Mesenchymal stem cell (in vitro differentiated cells and primary cell): ENCODE measurements around the gene FOXA2.

ENCODE experiments used
- DNase-seq: peaks from one replicate; pipeline ENCODE4 v3.0.0-alpha.2; 2013
- H2AFZ ChIP-seq: one replicate; pipeline ENCODE4 v1.6.1; 2013; ENCODE audit warnings: low read depth, mild to moderate bottlenecking, control low read depth, inconsistent platforms, low read length, moderate library complexity
- H2AK5ac ChIP-seq: 2 replicates; pipeline ENCODE4 v1.6.1; 2013; ENCODE audit warnings: low read length, moderate library complexity, mild to moderate bottlenecking, inconsistent platforms; ENCODE audit not compliant: severe bottlenecking
- H2BK120ac ChIP-seq: one replicate; pipeline ENCODE4 v1.6.1; 2013; ENCODE audit warnings: low read depth, mild to moderate bottlenecking, inconsistent platforms, low read length, moderate library complexity
- H2BK12ac ChIP-seq, 2 experiments: one replicate each; pipeline ENCODE4 v1.6.1; 2013; ENCODE audit warnings: inconsistent platforms in 2 of 2, low read length in 2 of 2, mild to moderate bottlenecking in 2 of 2, moderate library complexity in 2 of 2, control low read depth in 1 of 2
- H2BK15ac ChIP-seq: one replicate; pipeline ENCODE4 v1.6.1; 2013; ENCODE audit warnings: mild to moderate bottlenecking, low read depth, inconsistent platforms; ENCODE audit not compliant: poor library complexity, severe bottlenecking
- H2BK5ac ChIP-seq: 2 replicates; pipeline ENCODE4 v1.6.1; 2013; ENCODE audit warnings: low read depth, mild to moderate bottlenecking, low read length, control low read depth, inconsistent platforms; ENCODE audit not compliant: poor library complexity, severe bottlenecking
- H3K14ac ChIP-seq, 2 experiments: one replicate each; pipeline ENCODE4 v1.6.1; 2013; ENCODE audit warnings: inconsistent platforms in 2 of 2, low read length in 2 of 2, control low read depth in 1 of 2, mild to moderate bottlenecking in 1 of 2, moderate library complexity in 1 of 2
- H3K18ac ChIP-seq, 2 experiments: one replicate each; pipeline ENCODE4 v1.6.1; 2013; ENCODE audit warnings: inconsistent platforms in 2 of 2, low read length in 2 of 2, control low read depth in 1 of 2, low read depth in 1 of 2, mild to moderate bottlenecking in 1 of 2
- H3K23ac ChIP-seq, 2 experiments: one replicate each; pipeline ENCODE4 v1.6.1; 2013; ENCODE audit warnings: inconsistent platforms in 2 of 2, low read length in 2 of 2, mild to moderate bottlenecking in 2 of 2, moderate library complexity in 2 of 2, control low read depth in 1 of 2
- H3K27ac ChIP-seq: 2 replicates; pipeline ENCODE4 v1.5.1; 2013; ENCODE audit warnings: mild to moderate bottlenecking, moderate library complexity, low read length, control low read depth, inconsistent platforms; ENCODE audit not compliant: poor library complexity, severe bottlenecking
- H3K27me3 ChIP-seq, 2 experiments: 2 replicates each; pipeline versions ENCODE4 v1.6.1 to v1.7.0; 2013; ENCODE audit warnings: low read length in 2 of 2, mild to moderate bottlenecking in 2 of 2, moderate library complexity in 2 of 2, control low read depth in 1 of 2, inconsistent platforms in 1 of 2; ENCODE audit not compliant: control insufficient read depth in 1 of 2, insufficient read depth in 1 of 2
- H3K36me3 ChIP-seq, 2 experiments: 2 replicates each; pipeline versions ENCODE4 v1.6.1 to v1.7.0; 2013; ENCODE audit warnings: low read length in 2 of 2, control low read depth in 1 of 2, inconsistent platforms in 1 of 2, low read depth in 1 of 2, mild to moderate bottlenecking in 1 of 2; ENCODE audit not compliant: insufficient read depth in 2 of 2, control insufficient read depth in 1 of 2
- H3K4ac ChIP-seq, 2 experiments: one replicate each; pipeline ENCODE4 v1.6.1; 2013; ENCODE audit warnings: inconsistent platforms in 2 of 2, low read length in 2 of 2, mild to moderate bottlenecking in 2 of 2, moderate library complexity in 2 of 2, control low read depth in 1 of 2, low read depth in 1 of 2
- H3K4me1 ChIP-seq: 2 replicates; pipeline ENCODE4 v1.6.1; 2013; ENCODE audit warnings: low read depth, low read length, control low read depth; ENCODE audit not compliant: control insufficient read depth, insufficient read depth
- H3K4me2 ChIP-seq: 2 replicates; pipeline ENCODE4 v1.6.1; 2013; ENCODE audit warnings: low read length, mild to moderate bottlenecking, inconsistent platforms; ENCODE audit not compliant: poor library complexity, severe bottlenecking
- H3K4me3 ChIP-seq, 2 experiments: 2 replicates each; pipeline versions ENCODE4 v1.5.1 to v1.7.0; 2013; ENCODE audit warnings: low read length in 2 of 2, mild to moderate bottlenecking in 2 of 2, control low read depth in 1 of 2, low read depth in 1 of 2; ENCODE audit not compliant: insufficient read depth in 1 of 2
- H3K79me1 ChIP-seq: replicated peaks from 2 replicates; pipeline ENCODE4 v1.6.1; 2013; ENCODE audit warnings: mild to moderate bottlenecking, control low read depth, low read length, inconsistent platforms; ENCODE audit not compliant: poor library complexity, severe bottlenecking
- H3K9ac ChIP-seq: 2 replicates; pipeline ENCODE4 v1.7.0; 2013; ENCODE audit warnings: mild to moderate bottlenecking, low read length, moderate library complexity
- H3K9me3 ChIP-seq: 2 replicates; pipeline ENCODE4 v1.7.0; 2013; ENCODE audit warnings: mild to moderate bottlenecking, low read length; ENCODE audit not compliant: control insufficient read depth
- H4K8ac ChIP-seq: one replicate; pipeline ENCODE4 v1.6.1; 2013; ENCODE audit warnings: inconsistent platforms, mild to moderate bottlenecking, low read length, moderate library complexity
- H4K91ac ChIP-seq: one replicate; pipeline ENCODE4 v1.6.1; 2013; ENCODE audit warnings: mild to moderate bottlenecking, low read length, inconsistent platforms
- WGBS: methylation state at CpG from one replicate; pipeline ENCODE4 v1.1.7; 2013; ENCODE audit warnings: mixed read lengths; 5-methylcytosine and 5-hydroxymethylcytosine counted together

Gene FOXA2

GRCh38 chr20:22619272-22619671 lies 34.9 kb upstream of the FOXA2 start:
- Histone ChIP-seq H3K18ac (no peak overlapping the region), H4K91ac (no peak overlapping the region), H2BK12ac (no peak overlapping the region), H3K14ac (no peak overlapping the region), H2BK5ac (no peak overlapping the region), H3K9ac (no peak overlapping the region), H2AK5ac (no peak overlapping the region), H3K27me3 (peaks cover 12 to 42% of the 10 kb centered on the region in 2 experiments), H2BK120ac (no peak overlapping the region), H3K4me2 (no peak overlapping the region), H3K36me3 (no peaks in the 10 kb centered on the region), H3K79me1 (no peaks in the 10 kb centered on the region), H2BK15ac (no peak overlapping the region), H2AFZ (no peak overlapping the region), H3K4ac (no peak overlapping the region), H3K27ac (no peak overlapping the region), H3K4me3 (no peak overlapping the region), H4K8ac (no peak overlapping the region), H3K23ac (no peak overlapping the region), H3K9me3 (no peaks in the 10 kb centered on the region), H3K4me1 (no peaks in the 10 kb centered on the region)
- 23% methylated on average over 1 of the region's 2 CpGs for WGBS
- no peak for DNase-seq

- no peak overlapping the region for H2AK5ac ChIP-seq
- H3K23ac ChIP-seq, result no peak overlapping the region
- no peak overlapping the region for H4K8ac ChIP-seq
- H3K27ac ChIP-seq, result no peak overlapping the region
- H3K14ac ChIP-seq, result no peak overlapping the region
- no peak overlapping the region for H2BK15ac ChIP-seq
- H3K4me3 ChIP-seq, result no peak overlapping the region
- no peak for DNase-seq
- H2BK120ac ChIP-seq, result no peak overlapping the region
- H4K91ac ChIP-seq, result no peak overlapping the region
- H2AFZ ChIP-seq, result no peak overlapping the region
- 81% methylated on average over 3 of the region's 3 CpGs for WGBS
- H3K9ac ChIP-seq, result no peak overlapping the region
- H3K4ac ChIP-seq, result no peak overlapping the region
- H3K79me1 ChIP-seq, result no peaks in the 10 kb centered on the region
- no peak overlapping the region for H2BK5ac ChIP-seq
- H2BK12ac ChIP-seq, result no peak overlapping the region
- H3K4me2 ChIP-seq, result no peak overlapping the region
- H3K18ac ChIP-seq, result no peak overlapping the region
- peaks cover 26 to 51% of the 10 kb centered on the region in 2 experiments for H3K27me3 ChIP-seq
- no peaks in the 10 kb centered on the region for H3K36me3 ChIP-seq
- no peaks in the 10 kb centered on the region for H3K4me1 ChIP-seq
- no peaks in the 10 kb centered on the region for H3K9me3 ChIP-seq
Measured at GRCh38 chr20:22617160-22617559, 32.8 kb upstream of the FOXA2 start.

DNA sequence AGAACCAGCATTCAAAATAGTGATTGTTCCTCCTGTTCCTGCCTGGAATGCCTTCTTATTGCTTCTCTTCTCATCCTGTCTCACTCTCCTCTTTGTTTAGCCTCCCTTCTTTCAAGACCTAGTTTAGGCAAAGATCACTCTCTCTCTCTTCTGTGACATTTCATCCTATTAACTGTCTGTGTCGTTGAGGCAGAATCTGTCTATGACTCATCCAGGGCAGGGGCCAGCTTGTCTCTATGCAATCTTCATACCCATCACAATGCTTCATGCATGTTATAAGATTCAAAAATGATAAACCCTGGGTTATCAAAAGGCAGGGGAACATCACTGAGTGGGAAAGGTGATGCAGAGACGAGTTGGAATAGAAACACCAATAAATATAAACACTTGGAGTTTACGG lies 32.2 kb upstream of the FOXA2 start:
- Histone ChIP-seq H3K18ac (no peak overlapping the region), H3K4me2 (no peak overlapping the region), H3K4me3 (no peak overlapping the region), H3K9me3 (no peaks in the 10 kb centered on the region), H3K27ac (no peak overlapping the region), H3K27me3 (peaks cover 26 to 49% of the 10 kb centered on the region in 2 experiments), H2BK12ac (no peak overlapping the region), H3K36me3 (no peaks in the 10 kb centered on the region), H2BK5ac (no peak overlapping the region), H3K9ac (no peak overlapping the region), H3K14ac (no peak overlapping the region), H4K8ac (no peak overlapping the region), H3K79me1 (no peaks in the 10 kb centered on the region), H2BK15ac (no peak overlapping the region), H2BK120ac (no peak overlapping the region), H3K4ac (no peak overlapping the region), H3K23ac (no peak overlapping the region), H4K91ac (no peak overlapping the region), H3K4me1 (no peaks in the 10 kb centered on the region), H2AFZ (no peak overlapping the region), H2AK5ac (no peak overlapping the region)
- no peak for DNase-seq
- 27% methylated on average over 1 of the region's 3 CpGs for WGBS

- Histone ChIP-seq H3K18ac (no peak overlapping the region), H2BK120ac (no peak overlapping the region), H3K14ac (no peak overlapping the region), H3K27me3 (peaks cover 20 to 44% of the 10 kb centered on the region in 2 experiments), H4K91ac (no peak overlapping the region), H3K36me3 (no peaks in the 10 kb centered on the region), H4K8ac (no peak overlapping the region), H3K79me1 (no peaks in the 10 kb centered on the region), H2BK12ac (no peak overlapping the region), H3K4me3 (no peak overlapping the region), H2BK15ac (no peak overlapping the region), H2AFZ (no peak overlapping the region), H3K9ac (no peak overlapping the region), H2AK5ac (no peak overlapping the region), H2BK5ac (no peak overlapping the region), H3K9me3 (no peaks in the 10 kb centered on the region), H3K4me2 (no peak overlapping the region), H3K4me1 (no peaks in the 10 kb centered on the region), H3K4ac (no peak overlapping the region), H3K27ac (no peak overlapping the region), H3K23ac (no peak overlapping the region)
- 79% methylated on average over 6 of the region's 6 CpGs for WGBS
- no peak for DNase-seq
Measured at GRCh38 chr20:22615425-22615824, 31.1 kb upstream of the FOXA2 start.
